HG02678 (cell line): Measurements from ENCODE around the gene TRAPPC3L.

Experiments used
- ATAC-seq: cut with Tn5 transposase; IDR thresholded peaks from one replicate; pipeline ENCODE4 v1.9.1; 2021; ENCODE audit warnings: mild to moderate bottlenecking, moderate library complexity; ENCODE audit not compliant: unreplicated experiment

The TRAPPC3L gene

DNA sequence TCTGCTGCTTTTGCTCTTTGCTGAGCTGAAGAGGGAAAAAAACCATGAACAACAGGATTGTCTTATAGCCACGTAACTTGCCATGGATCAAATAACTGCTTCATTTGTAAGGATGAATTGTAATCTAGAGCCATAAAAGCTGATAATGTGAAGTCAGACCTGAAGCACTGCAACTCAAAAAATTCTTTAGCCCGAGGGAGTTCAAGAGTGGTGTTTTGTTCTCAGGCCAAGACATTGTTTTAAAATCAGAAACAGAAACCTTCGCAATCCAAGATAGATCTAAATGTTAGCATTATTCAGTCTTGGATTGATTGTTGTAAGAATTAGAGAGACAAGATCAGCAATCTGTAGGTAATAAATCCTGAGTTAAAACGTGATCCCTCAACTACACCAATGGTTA, at the start of gene TRAPPC3L:
Gene TRAPPC3L (minus strand): TSS at position 34 of the 400 bp plus-strand sequence. CDS start 170 bp downstream, outside the sequence.
- no peak for ATAC-seq

DNA sequence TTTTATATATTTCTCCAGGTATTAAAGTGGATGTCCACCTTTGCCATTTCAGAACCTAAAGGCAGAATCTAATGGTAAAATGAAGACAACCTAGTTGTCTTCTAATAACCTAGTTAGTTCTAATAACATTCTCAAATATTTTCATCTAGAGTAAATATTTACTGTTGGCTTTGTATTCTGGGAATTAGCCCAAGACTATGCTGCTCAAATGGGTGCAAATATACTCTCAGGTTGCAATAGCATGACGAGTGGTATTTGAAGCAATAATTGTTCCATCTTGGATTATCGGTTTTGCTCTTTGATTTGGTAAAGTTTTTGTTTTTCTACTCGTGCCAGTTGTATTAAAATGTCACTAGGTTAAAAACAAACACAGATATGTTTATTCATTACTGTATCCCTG, 49.8 kb upstream of the TRAPPC3L start:
- no peak for ATAC-seq

DNA sequence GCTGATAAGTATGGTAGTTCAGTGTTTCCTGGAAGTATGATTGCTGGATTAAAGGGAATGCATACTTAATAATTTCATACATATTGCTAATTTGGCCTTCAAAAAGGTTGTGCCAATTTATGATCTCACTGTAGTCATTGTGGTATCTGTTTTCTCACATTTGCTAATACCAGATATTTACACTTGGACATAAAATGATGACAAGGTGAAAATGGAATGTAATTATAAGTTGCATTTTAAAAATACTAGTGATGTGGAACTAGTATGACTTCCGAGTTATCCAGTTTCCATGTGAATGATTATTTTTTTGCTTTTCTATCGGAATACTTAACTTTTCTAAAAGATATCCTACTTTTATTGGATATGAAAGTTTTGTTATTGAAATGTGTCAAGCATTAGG, 41.3 kb upstream of the TRAPPC3L start:
- no peak for ATAC-seq

DNA sequence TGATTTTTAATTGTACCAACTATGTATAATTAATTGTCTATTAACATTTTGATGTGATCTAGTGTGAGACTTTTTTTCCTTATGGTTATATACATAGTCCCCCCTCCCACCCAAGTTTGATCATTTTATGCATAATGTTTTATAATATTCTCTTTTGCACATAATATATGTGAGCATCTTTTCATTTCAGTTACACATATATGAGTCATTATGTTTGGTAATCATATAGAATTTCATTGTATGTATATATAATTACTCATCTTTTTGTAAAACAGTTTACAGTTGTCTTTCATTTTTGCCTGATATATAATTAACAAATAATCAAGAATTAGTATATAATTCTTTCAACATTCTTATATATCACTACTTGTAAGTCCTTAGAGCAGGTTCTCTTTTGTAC, 40.8 kb upstream of the TRAPPC3L start:
- ATAC-seq: no peak

DNA sequence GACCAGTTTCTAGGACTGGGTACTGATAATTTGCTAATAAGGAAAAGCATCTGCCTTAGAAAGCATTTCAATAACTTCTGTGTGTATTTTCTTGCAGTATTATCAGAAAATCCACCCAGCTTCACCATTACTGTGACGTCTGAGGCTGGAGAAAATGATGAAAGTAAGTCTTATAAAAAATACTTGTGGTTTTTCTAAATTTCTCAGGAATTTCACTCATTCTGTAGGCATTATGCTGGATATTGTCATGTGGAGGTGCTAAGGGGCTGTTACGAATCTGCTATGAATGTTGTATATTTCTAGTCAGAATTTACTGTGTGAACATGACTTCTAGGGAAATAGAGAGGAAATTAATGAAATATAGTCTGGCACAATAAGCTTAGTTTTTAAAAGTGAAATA, 34.7 kb upstream of the TRAPPC3L start:
- no peak for ATAC-seq

DNA sequence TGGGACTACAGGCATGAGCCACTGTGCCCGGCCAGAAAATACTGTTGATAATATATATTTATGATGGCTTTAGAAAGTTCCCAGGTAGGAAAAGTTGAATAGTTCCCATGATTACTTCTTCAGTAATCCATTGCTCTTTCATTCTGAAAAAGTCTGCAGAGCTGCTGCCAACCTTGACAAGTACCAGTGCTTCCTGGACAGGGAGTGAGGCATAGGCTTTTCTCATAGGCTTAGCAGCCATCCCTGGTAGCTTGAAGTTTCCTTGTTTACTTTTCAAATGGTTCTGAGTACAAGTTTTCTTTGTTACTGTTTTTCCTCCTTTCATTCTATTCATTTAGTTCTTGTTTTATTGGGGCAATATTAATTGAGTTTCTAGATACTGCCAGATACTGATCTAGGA, 33.7 kb upstream of the TRAPPC3L start:
- ATAC-seq: no peak

DNA sequence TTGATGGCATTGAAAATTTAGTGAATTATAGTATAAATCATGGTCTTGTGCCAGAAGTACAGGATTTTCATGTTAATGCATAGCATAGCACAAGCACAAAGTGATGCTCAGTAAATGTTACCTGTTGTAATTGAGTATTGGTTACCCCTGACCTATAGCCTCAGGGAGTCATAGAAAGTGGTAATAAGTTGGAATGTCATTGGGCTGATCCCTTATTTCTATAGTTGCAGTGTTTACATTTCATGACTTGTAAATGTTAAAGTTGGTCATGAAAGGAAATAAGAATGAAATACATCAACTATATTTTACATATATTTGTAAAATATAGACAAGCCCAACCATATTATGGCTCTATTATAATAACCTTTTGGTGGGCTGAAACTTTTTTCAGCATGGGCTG, 32.9 kb upstream of the TRAPPC3L start:
- no peak for ATAC-seq

DNA sequence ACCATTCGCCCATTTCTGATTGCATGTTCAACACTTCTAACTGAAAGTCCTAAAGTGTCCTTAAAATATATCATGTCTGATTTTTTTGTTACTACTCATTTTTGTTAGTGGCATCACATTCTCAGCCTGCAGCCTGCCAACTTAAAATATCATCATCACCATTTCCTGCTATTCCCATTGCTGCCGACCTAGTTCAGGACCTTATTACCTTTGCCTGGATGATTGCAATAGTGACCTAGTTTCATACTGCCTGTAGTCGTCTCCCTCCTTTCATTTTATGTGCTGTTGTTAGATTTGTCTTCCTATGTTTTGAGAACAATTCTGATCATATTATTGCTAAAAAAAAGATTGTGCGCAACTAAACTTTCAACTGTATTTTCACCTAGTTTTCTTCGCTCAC, 32.0 kb upstream of the TRAPPC3L start:
- ATAC-seq: no peak

DNA sequence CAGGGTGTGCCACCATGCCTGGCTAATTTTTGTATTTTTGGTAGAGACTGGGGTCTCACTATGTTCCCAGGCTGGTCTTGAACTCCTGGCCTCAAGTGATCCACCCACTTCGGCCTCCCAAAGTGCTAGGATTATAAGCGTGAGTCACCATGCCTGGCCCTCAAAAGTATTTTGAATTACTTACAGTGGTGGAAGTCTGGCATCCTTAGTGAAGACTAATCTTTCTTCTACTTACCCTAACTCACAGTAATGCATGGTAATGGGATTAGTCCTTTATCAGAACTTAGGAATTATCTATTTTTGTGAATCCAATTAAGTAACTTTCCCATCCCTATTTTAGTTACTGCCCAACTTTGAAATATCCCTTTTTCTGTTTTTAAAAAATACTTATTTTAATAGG, 29.7 kb upstream of the TRAPPC3L start:
- ATAC-seq: no peak

DNA sequence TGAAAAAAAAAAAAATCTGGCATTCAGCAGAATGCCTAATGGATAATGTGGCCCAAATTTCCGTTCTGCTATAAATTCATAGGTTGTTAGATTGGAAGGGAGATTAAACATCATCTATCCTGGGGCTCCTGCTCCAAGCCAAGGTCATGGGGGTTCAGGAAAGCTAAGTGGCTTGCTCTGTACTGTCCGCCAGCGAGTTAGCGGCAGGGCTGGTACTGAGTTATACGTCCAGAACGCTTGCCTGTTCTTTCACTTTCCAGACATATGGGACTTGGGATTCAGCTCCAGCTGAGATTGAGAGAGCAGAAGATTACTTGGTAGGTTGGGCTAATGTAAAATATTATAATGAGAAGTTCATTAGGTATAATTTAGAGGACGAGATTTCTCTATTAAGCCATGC, 26.7 kb upstream of the TRAPPC3L start:
- ATAC-seq: no peak

DNA sequence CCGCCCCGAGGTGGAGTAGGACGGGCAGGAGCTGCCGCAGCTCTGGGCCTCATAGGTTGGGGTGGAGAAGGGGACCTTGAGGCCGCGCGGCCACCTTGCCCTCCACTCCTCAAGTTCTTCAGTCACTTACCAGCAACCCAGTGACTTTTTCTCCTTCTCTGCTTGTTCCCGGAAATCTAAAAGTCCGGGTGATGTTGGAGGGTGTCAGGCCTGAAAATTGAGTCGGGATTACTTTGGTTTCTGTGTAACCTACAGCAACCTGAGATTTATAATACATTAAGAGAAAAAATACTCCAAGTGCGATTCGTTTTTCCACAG, 26.2 kb upstream of the TRAPPC3L start:
- no peak for ATAC-seq

DNA sequence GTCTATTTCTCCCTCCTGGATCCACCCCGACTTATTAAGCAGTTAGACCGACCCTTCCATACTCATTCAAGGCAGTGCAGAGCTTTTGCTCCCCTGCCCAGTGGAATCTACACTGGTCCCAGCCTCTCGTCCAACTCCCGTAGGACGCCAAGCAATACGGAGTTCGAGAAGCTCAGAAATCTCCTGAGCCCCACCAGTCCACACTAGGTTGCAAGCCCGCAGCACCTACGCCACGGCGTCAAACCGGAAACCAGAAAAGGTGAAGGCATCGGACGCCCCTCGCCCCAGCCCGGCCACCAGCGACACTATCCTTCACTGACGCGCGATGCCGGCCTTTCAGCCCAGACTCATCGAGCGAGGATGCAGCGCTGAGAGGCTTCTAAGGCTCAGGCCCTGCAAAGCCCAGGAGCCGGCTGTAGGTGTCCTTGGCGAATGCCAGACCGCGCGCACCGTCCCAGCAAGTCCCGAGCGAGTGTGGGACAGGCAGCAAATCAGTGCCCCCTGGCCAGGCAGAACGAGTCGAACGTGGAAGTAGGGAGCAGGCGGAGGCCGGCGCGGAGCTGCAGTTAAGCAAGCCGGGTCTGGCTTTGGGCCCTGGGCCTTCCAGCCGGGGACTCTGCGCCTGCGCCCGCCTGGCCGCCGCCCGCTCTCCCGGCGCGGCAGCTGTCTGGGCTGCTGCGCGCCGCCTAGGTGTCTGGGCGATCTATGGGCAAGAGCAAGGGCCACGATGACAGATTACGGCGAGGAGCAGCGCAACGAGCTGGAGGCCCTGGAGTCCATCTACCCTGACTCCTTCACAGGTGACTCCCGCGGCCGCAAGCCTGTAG, 25.6 kb upstream of the TRAPPC3L start, which contains the start of gene RWDD1:
Gene RWDD1 (plus strand): TSS at position 649 of the 827 bp plus-strand sequence. CDS start 79 bp downstream, at position 728.
- ATAC-seq: peak; percentile 93

DNA sequence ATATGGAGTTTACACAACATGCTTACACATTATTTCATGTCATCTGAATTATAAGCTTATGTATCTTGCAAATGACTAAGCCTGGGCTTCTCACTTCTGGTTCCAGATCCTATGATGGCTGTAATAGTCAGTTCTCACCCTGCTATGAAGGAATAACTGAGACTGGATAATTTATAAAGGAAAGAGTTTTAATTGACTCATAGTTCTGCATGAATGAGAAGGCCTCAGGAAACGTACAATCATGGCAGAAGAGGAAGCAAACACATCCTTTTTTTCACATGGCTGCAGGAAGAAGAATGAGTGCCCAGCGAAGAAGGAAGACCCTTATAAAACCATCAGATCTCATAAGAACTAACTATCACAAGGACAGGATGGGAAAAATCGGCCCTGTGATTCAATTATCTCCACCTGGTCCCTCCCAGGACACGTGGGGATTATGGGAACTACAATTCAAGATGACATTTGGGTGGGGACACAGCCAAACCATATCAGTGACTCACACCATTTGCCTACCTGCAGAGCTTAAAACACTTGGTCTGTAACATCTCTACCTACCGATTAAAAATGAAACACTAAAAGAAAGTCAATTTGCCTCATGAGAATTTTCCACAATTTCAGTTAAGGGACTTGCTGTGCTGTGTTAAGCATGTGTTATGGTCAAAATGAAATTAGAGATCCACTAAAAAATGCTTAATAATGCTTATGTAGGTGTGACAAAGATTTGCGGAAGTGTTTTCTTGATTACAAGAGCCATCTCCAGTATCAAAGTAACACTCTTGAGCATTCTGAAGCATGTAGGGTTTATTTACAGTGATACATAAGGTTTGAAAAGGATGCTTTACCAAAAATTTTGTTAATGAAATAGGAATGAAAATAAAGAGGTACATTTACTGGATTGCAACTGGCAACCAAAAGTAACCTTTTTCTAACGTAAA, 23.6 kb upstream of the TRAPPC3L start:
- ATAC-seq: no peak

DNA sequence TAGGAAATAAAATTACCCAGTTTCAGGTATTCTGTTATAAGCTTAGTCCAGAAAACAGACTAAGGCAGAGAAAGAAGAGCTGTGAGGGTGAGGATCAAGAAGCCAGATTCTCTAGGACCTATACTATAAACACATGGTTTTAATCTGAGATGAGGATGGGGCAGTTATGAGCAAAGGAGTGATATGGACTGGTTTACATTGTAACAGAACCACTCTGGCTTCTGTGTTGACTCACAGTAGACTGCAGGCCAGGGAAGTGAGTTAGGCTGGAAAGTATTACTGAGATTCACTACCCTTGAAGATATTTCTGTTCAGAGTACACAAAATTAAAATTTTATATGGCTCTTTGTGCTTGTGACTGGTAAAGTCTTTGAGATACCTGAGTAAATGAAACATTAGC, 22.6 kb upstream of the TRAPPC3L start:
- ATAC-seq: no peak

DNA sequence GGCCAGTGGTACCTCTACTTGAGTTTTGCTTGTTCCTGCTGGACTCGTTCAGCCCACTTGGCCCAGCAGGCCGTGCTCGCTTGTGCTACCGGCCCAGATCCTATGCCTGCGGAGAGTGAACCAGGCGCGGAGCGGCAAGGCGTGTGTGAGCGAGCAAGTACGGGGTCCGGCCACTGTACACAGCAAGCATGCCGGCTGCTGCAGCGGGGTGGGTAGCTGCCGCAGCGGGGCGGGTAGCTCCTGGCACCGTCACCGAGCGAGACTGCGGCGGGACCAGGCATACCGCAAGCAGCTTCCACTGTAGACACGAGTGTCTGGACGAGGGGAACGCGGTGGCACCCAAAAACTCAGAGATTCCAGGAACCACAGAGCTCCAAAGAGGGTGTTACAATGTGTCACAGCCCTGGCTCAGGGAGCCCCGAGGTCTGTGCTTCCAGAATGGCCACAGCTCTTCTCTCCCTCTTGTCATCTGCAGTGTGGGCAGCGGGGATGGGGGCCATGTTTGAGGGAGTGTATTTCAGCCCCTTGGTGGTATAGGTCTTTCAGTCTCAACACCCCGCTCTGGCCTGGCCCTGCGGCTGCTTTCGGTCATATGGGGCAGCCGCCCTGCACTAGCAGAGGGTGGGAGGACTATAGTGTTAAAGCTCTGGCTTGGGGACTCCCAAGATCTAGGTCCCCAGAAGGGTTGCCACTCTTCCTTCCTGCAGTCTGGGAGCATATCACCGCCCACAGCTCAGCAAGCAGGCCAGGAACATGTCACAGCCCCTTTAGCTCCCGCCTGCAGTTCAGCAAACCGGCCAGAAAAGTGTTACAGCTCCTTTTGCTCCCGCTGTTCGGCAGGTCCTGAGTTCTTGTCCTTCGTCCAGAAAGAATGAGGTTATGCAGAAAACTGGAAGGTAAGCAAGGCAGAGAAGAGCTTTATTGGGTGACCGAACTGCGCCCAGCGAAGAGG, 19.7 kb upstream of the TRAPPC3L start:
- ATAC-seq: no peak

DNA sequence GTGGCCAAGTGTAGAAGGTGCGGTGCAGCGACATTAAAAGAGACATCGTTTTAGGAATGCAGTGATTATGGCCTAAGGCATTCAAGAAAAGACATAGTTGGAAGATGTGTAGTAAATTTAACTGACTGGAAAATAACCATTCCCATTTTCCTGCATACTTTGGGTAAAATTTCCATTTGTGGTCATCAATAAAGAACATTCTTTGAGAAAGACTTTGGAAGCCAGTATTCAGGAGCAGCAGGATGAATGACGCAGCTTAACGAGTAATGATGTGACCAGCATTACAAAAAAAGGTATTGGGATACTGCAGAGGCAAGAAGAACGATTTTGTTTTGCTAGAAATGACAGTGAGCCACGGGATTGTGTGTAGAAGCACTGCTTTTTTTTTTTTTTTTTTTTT, 18.8 kb upstream of the TRAPPC3L start:
- ATAC-seq: no peak

DNA sequence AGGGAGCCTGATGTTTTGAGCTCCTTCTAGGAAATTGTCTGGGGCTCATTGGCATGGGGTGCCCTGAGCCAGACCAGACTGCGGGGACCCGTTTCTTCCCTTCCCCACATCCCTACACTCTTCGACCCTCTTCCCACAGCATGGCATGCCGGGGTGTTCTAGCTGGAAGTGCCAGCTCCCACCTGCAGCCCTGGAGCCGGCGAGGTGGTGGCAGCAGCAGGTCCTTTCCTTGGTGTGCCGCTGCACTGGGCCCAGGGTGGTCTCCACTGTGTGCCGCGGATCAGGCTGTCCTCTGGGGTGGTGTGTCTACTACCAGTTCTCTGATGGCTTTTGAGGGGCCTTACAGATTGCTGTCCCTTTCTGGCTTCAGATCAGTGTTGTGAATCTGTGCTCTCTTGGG, 18.3 kb upstream of the TRAPPC3L start:
- ATAC-seq: no peak

DNA sequence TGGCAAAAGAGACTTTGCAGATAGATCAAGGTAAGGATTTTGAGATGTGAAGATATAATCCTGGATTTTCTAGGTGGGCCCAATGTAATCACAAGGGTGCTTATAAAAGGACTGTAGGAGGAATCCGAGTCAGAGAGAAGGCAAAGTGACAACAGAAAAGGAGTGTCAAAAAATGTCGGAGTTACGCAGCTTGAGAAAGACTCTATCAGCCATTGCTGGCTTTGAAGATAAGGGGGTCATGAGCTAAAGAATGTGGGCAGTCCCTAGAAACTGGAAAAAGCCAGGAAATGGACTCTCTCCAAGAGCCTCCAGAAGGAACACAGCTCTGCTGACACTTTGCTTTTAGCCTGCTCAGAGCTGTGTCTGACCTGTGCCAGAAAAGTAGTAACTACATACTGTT, 17.1 kb upstream of the TRAPPC3L start:
- no peak for ATAC-seq

DNA sequence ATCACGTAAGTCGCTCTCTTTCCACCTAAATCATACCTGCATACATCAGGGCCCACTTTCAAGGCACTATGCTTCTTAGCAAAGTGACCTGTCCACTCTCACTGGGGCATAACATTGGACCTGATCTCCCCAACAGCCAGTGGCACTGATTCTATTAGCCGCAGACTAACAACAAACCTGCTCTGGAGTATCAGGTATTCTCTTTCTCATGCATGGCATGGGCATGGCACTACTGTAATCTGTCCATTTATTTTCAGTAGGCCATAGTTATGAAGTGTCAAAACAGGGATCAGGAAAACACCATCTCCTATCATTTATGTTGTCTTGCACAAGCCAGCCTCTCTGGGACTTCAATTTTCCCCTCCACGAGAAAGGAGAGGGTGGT, 16.5 kb upstream of the TRAPPC3L start:
- no peak for ATAC-seq

DNA sequence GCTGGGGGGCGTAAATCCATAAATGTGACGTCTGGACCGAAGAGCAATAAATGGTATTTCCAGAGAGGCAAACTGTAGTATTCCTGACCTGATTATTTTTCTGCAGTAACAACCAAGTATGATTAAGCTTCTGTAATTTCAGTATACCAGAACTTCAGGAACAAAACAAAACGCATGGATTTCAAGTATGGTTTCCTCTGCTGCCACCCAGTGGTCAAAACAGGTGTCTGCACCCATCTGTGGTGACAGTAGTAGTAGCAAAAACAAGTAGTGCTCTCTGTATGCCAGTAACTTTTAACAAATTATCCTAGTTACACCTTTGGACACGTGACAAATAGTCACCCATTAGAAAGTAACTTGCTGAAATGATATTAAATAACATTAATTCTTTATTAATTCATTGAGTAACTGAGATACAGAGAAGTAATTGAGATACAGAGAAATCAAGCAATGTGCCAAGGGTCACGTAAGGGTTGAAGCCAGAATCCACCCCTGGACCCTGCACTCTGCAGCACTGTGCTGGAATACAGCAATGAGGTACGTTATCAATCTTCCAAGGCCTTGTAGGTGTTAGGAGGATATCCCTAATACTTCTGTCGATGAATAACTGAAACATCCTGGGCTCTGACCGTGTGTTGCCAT, 16.0 kb upstream of the TRAPPC3L start:
- ATAC-seq: peak; percentile 52
